D721Med (cell line): ENCODE data around the gene C1QTNF6.

Source experiments
- DNase-seq: peaks from one replicate; pipeline ENCODE4 v3.0.0; 2011; ENCODE audit warnings: low spot score; ENCODE audit not compliant: insufficient read length
- FAIRE-seq: peaks from 2 replicates; lab custom pipeline; 2011; peaks lifted over from hg19 to GRCh38; lab: Jason Lieb, UNC
- CTCF ChIP-seq: IDR thresholded peaks from 2 replicates; pipeline ENCODE4 v1.5.1; 2012; ENCODE audit warnings: mild to moderate bottlenecking, control low read depth; ENCODE audit not compliant: insufficient read depth; ENCODE audit errors: missing control alignments

Gene C1QTNF6

DNA sequence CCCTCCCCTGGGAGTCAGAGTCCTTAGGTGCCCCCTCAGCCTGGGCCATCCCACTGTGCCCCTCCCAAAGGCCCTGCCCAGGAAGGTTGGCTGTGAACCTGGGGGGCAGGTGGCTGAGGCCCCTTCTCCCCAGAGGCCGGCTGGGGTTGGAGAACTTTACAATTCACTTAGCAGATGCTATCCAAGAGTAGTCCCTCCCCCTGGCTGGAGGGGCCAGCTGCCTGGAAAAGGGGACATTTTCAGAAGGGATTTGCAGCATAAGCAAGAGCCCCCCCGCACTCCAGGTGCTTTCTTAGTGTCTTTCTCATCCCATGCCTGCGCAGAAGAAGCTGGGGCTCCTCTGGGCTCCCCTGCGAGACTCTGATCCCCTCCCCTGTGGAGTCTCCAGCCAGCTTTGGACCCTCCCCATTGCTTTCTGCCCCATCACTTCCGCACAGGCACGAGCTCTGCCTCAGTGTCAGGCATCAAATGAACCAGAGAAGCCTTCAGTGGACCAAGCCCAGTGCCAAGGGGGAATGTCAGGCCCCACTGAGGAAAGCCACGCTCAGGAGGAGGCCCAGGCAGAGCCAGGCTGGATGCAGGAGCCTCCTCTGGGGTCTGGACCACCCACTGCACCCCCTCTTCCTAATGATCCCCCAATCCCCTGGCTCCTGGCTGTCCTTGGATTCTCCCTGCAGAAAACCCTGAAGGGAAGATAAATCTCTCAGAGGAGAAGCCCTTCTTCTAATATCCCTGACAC is 20.5 kb upstream of the C1QTNF6 start:
- DNase-seq, result no peak
- no peak for FAIRE-seq

GRCh38 chr22:37207981-37208380 is 19.9 kb upstream of the C1QTNF6 start:
- no peak for TF ChIP-seq CTCF
- no peak for DNase-seq
- no peak for FAIRE-seq

More for the DNA sequence above, 20.5 kb upstream of the C1QTNF6 start:
- TF ChIP-seq CTCF, result no peak

GRCh38 chr22:37206841-37207821 is 19.1 kb upstream of the C1QTNF6 start:
- TF ChIP-seq CTCF, result no peak
- DNase-seq (no peak), FAIRE-seq (no peak)

GRCh38 chr22:37206118-37206840 is 18.2 kb upstream of the C1QTNF6 start:
- no peak for TF ChIP-seq CTCF
- DNase-seq, result no peak
- FAIRE-seq, result no peak

DNA sequence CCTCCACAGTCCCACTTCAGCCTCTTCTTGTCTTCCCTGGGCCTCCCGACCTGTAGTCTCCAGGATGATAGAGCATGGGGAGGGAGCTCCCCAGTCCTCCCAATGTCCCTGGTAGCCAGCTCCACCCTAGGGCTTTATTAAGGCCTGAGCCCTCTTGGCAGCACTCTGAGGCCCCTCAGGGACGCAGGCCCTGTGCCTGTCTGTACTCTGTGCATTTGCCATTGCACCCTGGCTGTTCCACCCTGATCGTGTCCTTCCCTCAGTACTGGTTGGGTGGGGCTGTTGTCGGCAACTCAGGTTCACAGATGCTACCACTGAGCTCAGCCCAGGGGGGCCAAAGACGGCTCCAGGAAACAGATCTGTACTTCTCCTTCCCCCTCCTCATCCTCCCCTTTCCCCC is 17.0 kb upstream of the C1QTNF6 start:
- no peak for TF ChIP-seq CTCF
- DNase-seq (no peak), FAIRE-seq (no peak)

- no peak for FAIRE-seq
- TF ChIP-seq CTCF, result no peak
Measured at GRCh38 chr22:37204045-37204655, 16.1 kb upstream of the C1QTNF6 start.

More at GRCh38 chr22:37204045-37204655, 16.1 kb upstream of the C1QTNF6 start:
- DNase-seq, result no peak
